GM13976 (cell line): Measurements from ENCODE around the gene DGKE.

Experiments
- DNase-seq: peaks from one replicate; pipeline ENCODE4 v3.0.0; 2012; ENCODE audit warnings: low spot score
- in situ Hi-C: fragments of 300-500 bp; cut with MboI; formaldehyde crosslinking; loops from one replicate; pipeline ENCODE4 v1.12.0; 2022; ENCODE audit warnings: low sequenced_read_pairs, mixed read lengths, inconsistent platforms; ENCODE audit not compliant: unreplicated experiment
- TF ChIP-seq, protein P1 (sequence below): IDR thresholded peaks from 2 replicates; pipeline ENCODE4 v1.5.1; 2012; ENCODE audit warnings: borderline replicate concordance, mild to moderate bottlenecking; ENCODE audit not compliant: insufficient read depth; ENCODE audit errors: extremely low read depth, missing control alignments, control extremely low read depth

DGKE gene

DNA sequence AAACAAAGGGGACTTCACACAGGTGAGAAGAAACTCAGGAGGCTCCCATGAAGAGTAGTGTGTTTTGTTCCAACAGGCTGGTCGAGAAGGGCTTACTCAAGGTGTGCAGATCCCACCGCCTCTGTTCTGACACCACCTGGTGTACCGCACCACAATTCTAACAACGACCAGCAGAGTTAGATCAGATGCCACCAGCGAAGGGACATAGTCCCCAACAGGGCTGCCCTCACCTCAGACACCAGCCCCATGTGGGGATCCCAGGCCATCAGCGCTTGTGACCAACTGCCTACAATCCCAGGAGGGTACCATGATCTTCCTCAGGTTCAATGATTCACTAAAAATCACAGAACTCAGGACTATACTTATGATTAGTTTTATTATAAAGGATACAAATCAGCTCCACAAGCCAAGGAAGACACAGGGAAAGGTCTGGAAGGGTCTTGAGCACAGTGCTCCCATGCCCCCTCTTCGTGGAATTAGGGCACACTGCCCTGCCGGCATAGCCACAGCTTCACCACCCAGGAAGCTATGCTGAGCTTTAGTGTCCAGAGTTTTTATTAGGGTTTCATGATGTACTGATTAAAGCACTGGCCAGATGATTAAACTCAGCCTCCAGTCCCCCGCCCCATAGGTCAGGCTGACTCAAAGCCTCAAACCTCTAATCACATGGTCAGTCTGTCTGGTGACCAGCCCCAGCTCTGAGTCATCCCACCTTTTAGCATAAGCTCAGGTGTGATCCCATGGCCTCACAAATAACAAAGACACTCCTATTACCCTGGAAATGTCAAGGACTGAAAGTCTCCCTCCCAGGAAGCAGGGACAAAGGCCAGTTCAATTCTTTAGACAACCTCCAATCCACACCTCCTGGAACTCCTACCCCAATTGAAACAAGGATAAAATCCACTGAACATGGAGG lies 53.9 kb downstream of the DGKE start:
- in situ Hi-C loops, result no loop called here
- TF ChIP-seq, protein P1, sequence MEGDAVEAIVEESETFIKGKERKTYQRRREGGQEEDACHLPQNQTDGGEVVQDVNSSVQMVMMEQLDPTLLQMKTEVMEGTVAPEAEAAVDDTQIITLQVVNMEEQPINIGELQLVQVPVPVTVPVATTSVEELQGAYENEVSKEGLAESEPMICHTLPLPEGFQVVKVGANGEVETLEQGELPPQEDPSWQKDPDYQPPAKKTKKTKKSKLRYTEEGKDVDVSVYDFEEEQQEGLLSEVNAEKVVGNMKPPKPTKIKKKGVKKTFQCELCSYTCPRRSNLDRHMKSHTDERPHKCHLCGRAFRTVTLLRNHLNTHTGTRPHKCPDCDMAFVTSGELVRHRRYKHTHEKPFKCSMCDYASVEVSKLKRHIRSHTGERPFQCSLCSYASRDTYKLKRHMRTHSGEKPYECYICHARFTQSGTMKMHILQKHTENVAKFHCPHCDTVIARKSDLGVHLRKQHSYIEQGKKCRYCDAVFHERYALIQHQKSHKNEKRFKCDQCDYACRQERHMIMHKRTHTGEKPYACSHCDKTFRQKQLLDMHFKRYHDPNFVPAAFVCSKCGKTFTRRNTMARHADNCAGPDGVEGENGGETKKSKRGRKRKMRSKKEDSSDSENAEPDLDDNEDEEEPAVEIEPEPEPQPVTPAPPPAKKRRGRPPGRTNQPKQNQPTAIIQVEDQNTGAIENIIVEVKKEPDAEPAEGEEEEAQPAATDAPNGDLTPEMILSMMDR, result no peak
- DNase-seq, result no peak

DNA sequence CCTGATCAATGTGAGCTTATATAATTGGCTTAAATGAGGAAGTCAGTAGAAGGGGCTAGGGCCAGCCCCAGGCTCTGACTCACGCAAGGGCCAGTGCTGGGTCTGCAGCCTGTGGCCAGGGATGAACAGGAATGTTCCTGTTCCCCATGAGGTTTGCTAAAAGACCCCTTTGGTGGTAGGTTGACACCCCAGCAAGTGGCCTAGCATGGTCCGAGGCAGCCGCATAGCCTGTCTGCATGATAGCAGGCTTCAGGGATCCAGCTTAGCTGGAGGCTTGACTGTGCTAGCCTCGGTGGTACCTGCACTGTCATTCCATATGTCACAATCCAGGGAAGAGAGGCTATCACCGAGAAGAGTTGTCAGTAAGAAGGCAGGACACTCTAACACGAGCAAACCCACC lies 56.4 kb downstream of the DGKE start:
- DNase-seq, result no peak
- in situ Hi-C loops, result no loop called here
- TF ChIP-seq, protein P1, result no peak

DNA sequence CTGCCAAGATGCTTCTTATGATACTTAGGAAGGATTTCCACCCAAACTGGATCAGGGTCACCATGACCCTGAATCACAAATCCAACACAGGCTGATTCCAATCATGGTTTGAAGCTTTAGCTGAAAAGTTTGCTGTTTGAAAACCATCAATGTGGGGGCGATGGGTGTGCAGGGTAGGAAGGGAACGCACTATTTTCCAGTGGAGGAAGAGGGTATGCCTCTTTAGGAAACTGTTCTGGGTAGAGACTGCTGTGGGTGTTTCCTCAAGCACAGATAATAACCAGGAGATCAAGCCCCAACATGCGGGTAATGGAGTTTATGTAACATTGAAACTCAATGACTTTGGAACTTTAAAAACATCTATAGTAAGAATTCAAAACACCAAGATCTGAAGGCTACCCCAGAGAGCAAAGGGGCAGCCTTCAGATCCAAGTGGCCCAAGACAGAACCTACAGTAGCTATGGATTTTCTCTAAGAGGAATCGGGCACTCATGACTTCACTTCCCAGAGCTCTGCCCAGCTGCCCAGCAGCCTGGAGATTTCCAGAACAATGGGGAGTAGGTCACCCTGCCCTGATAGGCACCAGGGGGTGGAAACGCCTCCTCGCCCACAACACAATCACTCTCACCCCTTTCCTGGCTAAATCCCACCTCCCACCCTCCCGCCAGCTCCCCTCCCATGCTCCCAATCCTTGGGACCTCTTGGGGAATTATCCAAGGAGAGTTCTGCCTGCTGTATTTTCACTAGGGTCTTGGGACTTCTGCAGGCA lies 57.1 kb downstream of the DGKE start:
- DNase-seq, result no peak
- in situ Hi-C loops, result no loop called here
- TF ChIP-seq, protein P1, result no peak

DNA sequence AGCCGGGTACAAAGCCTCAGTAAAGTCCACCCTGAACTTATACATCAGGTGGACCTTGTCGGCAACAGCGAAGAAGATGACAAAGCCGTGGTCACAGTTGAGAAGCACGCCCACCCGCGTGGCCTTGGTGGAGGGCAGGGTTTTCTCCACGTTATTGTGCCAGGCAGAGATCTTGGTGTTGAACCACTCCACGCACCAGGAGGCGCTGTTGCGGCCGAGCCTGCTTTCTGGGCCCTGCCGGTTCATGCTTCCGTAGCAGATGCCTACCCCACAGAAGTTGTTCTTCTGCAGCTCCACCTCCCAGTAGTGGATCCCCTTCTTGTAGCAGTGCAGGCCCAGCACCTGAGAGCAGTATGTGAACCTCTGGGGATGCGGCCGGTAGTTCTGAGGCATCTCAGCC lies 57.8 kb downstream of the DGKE start:
- no peak for DNase-seq
- in situ Hi-C loops, result no loop called here

DNA sequence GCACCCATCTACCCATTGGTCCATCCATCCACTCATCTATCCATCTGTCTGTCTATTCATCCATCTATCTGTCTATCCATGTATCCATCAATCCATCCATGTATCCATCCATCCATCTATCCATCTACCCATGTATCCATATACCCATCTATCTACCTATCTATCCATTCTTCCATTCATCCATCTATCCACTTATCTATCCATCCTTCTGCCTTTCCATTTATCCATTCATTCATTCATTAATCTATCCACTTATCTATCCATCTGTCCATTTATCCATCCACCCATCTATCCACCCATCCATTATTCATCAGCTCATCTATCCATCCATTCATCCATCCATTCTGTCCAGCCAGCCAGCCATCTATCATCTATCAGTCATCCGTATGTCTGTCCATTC lies 58.4 kb downstream of the DGKE start:
- TF ChIP-seq, protein P1, result no peak
- in situ Hi-C loops, result no loop called here
- no peak for DNase-seq

More for the DNA sequence above, 57.8 kb downstream of the DGKE start:
- TF ChIP-seq, protein P1, result no peak

DNA sequence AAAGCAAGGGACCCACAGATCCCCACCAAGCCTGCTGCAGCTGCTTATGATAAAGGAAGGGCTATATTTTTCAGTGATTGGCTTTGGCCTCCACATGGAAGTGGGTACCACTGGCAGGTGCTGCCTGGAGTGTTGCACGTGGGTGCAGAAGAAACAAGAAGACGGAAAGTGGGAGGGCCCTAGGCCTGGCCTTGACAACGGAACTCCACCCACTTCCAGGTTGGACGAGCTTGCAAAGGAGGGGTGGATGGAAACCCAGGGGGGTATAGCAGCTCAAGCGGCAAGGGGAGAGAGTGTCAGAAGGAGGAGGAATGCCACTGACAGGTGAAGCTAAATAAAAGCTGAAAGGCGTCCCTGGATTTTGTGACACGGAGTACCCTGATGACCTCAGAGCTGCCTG lies 59.6 kb downstream of the DGKE start:
- in situ Hi-C loops, result no loop called here
- TF ChIP-seq, protein P1, result no peak
- no peak for DNase-seq
